Prostate gland (tissue), 2 donors: ENCODE data around the gene GPR183. TPM values are rescaled to one million over a fixed set of nuclear protein-coding genes. Genes with fewer than 3 reads are reported as not detected.

Source experiments
- DNase-seq: peaks from one replicate; pipeline ENCODE4 v3.0.0-alpha.2; 2019; ENCODE audit warnings: low spot score
- H3K27ac ChIP-seq, 2 donors: fragments of 200-600 bp; sonication (generic); 2 replicates each; pipeline ENCODE4 v1.5.1; 2017 to 2019
- H3K27me3 ChIP-seq: fragments of 200-600 bp; sonication (generic); replicated peaks from 2 replicates; pipeline ENCODE4 v1.5.1; 2019; ENCODE audit not compliant: insufficient read depth
- H3K36me3 ChIP-seq, 2 donors: fragments of 200-600 bp; sonication (generic); 1 replicate in 1 of 2; 2 replicates in 1 of 2; pipeline versions ENCODE4 v1.5.1 to v1.8.1; 2017 to 2019
- H3K4me1 ChIP-seq: fragments of 200-600 bp; sonication (generic); replicated peaks from 2 replicates; pipeline ENCODE4 v1.5.1; 2019
- H3K4me3 ChIP-seq, 2 donors: fragments of 200-600 bp; sonication (generic); 2 replicates each; pipeline ENCODE4 v1.5.1; 2017 to 2019
- H3K9me3 ChIP-seq: fragments of 200-600 bp; sonication (generic); 2 replicates; pipeline ENCODE4 v1.5.1; 2017
- CTCF ChIP-seq, 4 experiments: fragments of 200-600 bp in 2 of 4; fragments of 450-650 bp in 2 of 4; sonication (generic) in 2 of 4; IDR thresholded peaks; 1 replicate in 3 of 4; 2 replicates in 1 of 4; pipeline ENCODE4 v1.5.1; 2016 to 2019; ENCODE audit warnings: antibody characterized with exemption in 4 of 4, mild to moderate bottlenecking in 2 of 4, moderate library complexity in 2 of 4
- POLR2A ChIP-seq: fragments of 450-650 bp; IDR thresholded peaks from one replicate; pipeline ENCODE4 v1.6.1; 2016; ENCODE audit warnings: antibody characterized with exemption, mild to moderate bottlenecking
- POLR2AphosphoS5 ChIP-seq: sonication (generic); formaldehyde crosslinking; IDR thresholded peaks from one replicate; pipeline ENCODE4 v1.6.1; 2017; ENCODE audit warnings: antibody characterized with exemption
- WGBS: methylation state at CpG from one replicate; pipeline ENCODE4 v1.1.5; 2018; 5-methylcytosine and 5-hydroxymethylcytosine counted together
- intact Hi-C: fragments of 100-400 bp; cut with DNase I; formaldehyde crosslinking; loops from one replicate; pipeline ENCODE4 v1.14.2; 2022
- total RNA-seq, 2 donors: library from RNA; depleted of rRNA; stranded (reverse); fragments of >200 nt; gene quantifications; one replicate each; pipeline ENCODE4 v1.1.0, GENCODE V29; 2016

Gene GPR183
- total RNA-seq, 2 donors from 2014 or later: 2.6 to 3.8 TPM

GRCh38 chr13:99353836-99354235 lies 46.6 kb upstream of the GPR183 start:
- intact Hi-C loops: no loop called here
- H3K4me1 ChIP-seq: no peaks in the 10 kb centered on the region
- no peaks in the 10 kb centered on the region for H3K27me3 ChIP-seq
- no peak for TF ChIP-seq POLR2AphosphoS5
- no peak for TF ChIP-seq CTCF (IDR thresholded peaks at IDR 0.05)
- TF ChIP-seq POLR2A: no peak
- H3K4me3 ChIP-seq: no peak overlapping the region
- no peak overlapping the region for H3K27ac ChIP-seq
- no peaks in the 10 kb centered on the region for H3K36me3 ChIP-seq
- no peaks in the 10 kb centered on the region for H3K9me3 ChIP-seq
- no peak for DNase-seq
- WGBS: 89% methylated on average over 8 of the region's 8 CpGs

- intact Hi-C loops: no loop called here
- TF ChIP-seq POLR2A: no peak
- TF ChIP-seq POLR2AphosphoS5: no peak
- TF ChIP-seq CTCF (IDR thresholded peaks at IDR 0.05): no peak
- DNase-seq: no peak
- Histone ChIP-seq H3K27me3 (no peaks in the 10 kb centered on the region), H3K36me3 (no peaks in the 10 kb centered on the region), H3K4me3 (no peak overlapping the region), H3K4me1 (no peaks in the 10 kb centered on the region), H3K9me3 (no peaks in the 10 kb centered on the region), H3K27ac (no peak overlapping the region)
- WGBS: 93% methylated on average over 2 of the region's 2 CpGs
Measured at GRCh38 chr13:99353246-99353600, 46.0 kb upstream of the GPR183 start.

GRCh38 chr13:99352351-99353245 lies 45.4 kb upstream of the GPR183 start:
- Histone ChIP-seq H3K27ac (no peak overlapping the region), H3K9me3 (no peaks in the 10 kb centered on the region), H3K27me3 (no peaks in the 10 kb centered on the region), H3K36me3 (no peaks in the 10 kb centered on the region), H3K4me1 (no peaks in the 10 kb centered on the region), H3K4me3 (no peak overlapping the region)
- WGBS: 83% methylated on average over 17 of the region's 17 CpGs
- no peak for DNase-seq
- TF ChIP-seq POLR2AphosphoS5 (no peak), POLR2A (no peak), CTCF (IDR thresholded peaks at IDR 0.05) (no peak)
- intact Hi-C loops: no loop called here

GRCh38 chr13:99351772-99352171 lies 44.6 kb upstream of the GPR183 start:
- intact Hi-C loops: no loop called here

More at GRCh38 chr13:99351772-99352171, 44.6 kb upstream of the GPR183 start:
- WGBS: 63% methylated on average over 4 of the region's 4 CpGs
- H3K9me3 ChIP-seq: no peaks in the 10 kb centered on the region
- TF ChIP-seq POLR2AphosphoS5: no peak
- no peak for TF ChIP-seq CTCF (IDR thresholded peaks at IDR 0.05)
- TF ChIP-seq POLR2A: no peak
- H3K27ac ChIP-seq: no peak overlapping the region
- H3K36me3 ChIP-seq: no peaks in the 10 kb centered on the region
- DNase-seq: no peak
- H3K4me3 ChIP-seq: no peak overlapping the region
- no peaks in the 10 kb centered on the region for H3K27me3 ChIP-seq
- H3K4me1 ChIP-seq: no peaks in the 10 kb centered on the region
